GM21423 (cell line): ENCODE results near the gene SERPINA10.
"Not testable (repeated sequence)": the region's sequence is repeated elsewhere in the genome, so short reads cannot be mapped to it uniquely, and the experiment has no call there.

Experiments
- ATAC-seq: cut with Tn5 transposase; IDR thresholded peaks from one replicate; pipeline ENCODE4 v1.9.1; 2021; ENCODE audit warnings: mild to moderate bottlenecking, moderate library complexity; ENCODE audit not compliant: unreplicated experiment

Gene SERPINA10

DNA sequence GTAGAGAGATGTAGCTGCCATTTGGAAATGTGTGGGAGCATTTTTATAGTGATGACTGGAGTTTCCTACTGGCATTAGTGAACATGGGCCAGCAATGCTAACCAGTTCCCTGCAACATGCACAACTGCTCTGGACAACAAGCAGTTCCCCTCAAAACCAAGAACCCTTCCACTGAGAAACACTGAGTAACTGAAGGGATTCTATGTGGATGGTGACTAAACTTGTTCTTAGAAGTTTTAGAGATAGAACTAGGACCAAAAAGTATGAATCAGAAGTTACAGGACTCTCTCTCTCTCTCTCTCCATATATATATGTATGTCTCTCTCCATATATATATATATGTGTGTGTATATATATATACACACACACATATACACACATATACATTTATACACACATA is 7.9 kb downstream of the SERPINA10 start:
- ATAC-seq: no peak

DNA sequence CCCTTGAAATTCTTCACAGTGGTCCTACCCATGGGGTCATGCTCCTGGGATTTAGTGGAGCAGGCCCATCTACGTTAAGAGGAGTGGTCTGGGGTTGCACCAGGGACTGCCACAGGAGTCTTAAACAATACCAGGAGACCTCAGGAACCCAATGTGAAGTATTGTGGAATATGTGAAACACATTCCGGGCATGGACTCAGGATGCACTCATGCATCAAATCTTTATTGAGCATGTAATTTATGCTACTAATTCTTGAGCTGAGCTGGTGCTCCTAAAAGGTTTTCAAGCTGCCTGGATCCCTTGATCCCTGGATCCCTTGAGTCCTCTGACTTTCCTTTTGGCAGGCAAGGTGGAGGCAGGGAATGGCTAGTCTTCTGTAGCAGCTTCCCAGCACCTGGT is 8.8 kb downstream of the SERPINA10 start:
- no peak for ATAC-seq

DNA sequence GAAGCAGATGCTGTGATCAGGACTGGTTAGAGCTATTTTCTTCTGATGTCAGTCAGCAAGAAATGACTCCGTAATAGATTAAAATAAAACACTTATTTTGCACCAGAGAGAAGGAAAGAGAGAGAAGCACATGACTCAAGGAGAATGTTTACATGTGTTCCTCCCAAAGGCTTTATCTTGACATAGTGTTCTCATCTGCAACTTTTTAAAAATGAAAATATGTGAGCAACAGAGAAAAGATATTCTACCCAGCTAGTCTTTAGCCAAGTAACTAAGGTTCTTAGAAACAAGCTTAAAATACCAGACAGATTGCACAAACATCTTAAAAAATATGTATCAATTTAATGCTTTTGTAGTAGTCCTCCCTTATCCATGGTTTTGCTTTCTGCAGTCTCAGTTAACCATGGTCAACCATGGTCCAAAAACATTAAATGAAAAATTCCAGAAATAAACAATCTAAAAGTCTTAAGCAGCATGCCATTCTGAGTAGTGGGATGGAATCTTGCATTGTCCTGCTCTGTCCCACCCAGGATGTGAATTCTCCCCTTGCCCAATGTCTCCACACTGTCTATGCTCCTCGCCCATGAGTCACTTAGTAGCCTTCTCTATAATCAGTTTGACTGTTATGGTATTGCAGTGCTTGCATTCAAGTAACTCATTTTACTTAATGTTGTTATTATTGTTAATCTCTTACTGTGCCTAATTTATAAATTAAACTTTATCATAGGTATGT is 9.9 kb downstream of the SERPINA10 start:
- ATAC-seq: no peak

- ATAC-seq: no peak
Observed at GRCh38 chr14:94278731-94279130, 14.3 kb downstream of the SERPINA10 start.

DNA sequence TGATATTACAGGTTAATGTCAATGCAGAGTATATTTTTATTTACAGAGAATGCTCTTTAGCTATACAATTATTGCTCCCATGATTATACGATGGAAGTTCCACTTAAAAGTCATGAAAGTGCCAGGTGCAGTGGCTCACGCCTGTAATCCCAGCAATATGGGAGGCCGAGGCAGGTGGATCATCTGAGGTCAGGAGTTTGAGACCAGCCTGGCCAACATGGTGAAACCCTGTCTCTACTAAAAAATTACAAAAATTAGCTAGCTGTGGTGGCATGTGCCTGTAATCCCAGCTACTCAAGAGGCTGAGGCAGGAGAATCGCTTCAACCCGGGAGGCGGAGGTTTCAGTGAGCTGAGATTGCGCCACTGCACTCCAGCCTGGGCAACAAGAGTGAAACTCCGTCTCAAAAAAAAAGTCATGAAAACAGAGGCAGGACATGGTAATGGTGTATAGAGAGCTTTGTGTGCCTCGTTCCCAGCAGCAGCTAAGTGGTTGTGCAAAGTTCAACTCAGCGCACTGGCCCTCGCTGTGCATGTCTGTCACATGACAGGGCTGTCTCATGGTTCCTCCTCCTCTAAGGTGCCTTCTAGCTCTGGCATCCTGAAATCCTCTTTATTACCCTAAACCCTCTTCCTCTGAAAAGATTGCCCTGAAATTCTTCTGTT is 16.0 kb downstream of the SERPINA10 start:
- not testable (repeated sequence) for ATAC-seq

DNA sequence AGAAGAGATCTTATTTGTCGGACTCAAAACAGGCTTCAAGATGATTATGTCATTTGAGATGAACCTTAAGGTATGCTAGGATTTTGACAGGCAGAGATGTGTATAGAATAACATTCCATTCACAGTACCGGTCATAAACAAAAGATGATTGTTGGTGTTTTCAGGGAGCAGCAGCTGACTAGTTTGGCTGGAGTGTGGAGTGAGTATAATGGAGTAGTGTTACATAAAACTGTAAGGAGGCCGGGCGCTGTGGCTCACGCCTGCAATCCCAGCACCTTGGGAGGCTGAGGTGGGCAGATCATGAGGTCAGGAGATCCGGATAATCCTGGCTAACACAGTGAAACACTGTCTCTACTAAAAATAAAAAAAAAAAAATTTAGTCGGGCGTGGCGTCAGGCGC is 23.9 kb downstream of the SERPINA10 start:
- ATAC-seq: no peak

- not testable (repeated sequence) for ATAC-seq
Observed at GRCh38 chr14:94268582-94268981, 24.5 kb downstream of the SERPINA10 start.

DNA sequence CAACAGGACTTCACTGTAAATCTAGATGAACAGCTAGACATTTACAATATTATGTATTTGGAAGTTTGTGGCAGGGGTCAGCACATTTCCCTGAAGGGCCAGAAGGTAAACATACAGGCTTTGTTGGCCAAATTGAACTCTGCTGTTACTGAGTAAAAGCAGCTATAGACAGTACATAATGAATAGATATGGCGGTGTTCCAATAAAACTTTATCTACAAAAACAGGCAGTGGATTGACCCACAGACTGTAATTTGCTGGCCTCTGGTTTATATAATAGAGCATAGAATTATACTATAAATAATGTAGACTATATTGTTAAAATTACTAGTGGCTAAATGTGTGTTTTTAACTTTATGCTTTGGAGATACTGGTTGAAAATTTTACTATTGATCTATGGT is 25.7 kb downstream of the SERPINA10 start:
- ATAC-seq: no peak

GRCh38 chr14:94264195-94264594 is 28.9 kb downstream of the SERPINA10 start:
- ATAC-seq: not testable (repeated sequence)

DNA sequence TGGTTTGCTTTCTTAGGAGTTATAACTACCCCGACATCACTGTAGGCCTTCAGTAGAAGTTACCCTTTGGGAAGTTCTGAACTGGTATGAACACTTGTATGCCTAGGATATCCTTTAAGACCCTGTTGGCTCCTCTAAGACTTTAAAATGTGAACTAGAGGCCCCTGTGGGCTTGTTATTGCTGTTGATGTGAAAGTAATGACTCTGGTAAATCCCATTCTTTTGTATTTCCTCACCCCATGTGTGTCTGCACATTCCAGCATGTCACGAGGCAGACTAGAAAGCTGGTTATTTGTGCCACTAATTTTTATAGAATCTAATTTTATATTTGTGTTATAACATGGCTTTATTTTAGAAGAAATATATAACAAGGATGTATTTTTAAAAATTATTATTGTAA is 48.9 kb downstream of the SERPINA10 start:
- no peak for ATAC-seq

DNA sequence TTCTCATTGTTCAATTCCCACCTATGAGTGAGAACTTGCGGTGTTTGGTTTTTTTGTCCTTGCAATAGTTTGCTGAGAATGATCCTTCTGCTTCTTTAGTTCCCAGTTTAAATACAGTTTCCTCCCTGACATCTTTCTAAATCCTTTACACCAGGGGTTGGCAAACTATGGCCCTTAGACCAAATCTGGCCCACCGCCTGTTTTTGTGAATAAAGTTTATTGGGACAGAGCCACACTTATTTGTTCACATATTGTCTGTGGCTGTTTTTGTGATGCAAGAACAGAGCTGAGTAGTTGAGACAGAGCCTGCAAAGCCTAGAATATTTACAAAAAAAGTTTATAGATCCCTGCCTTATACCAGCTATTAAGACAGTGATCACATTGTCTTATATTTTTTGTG is 53.7 kb downstream of the SERPINA10 start:
- ATAC-seq: no peak

GRCh38 chr14:94237983-94238382 is 55.1 kb downstream of the SERPINA10 start:
- no peak for ATAC-seq

- no peak for ATAC-seq
Observed at GRCh38 chr14:94237046-94237445, 56.0 kb downstream of the SERPINA10 start.
